Stimulated activated naive CD8-positive, alpha-beta T cell treated with anti-CD3 and anti-CD28 coated beads, Interleukin-15, Interleukin-2, amounts not matched to agents 100 U/mL and 50 U/mL, for 24 hours (primary cell): ENCODE results near the gene OOSP1.
"Not testable (repeated sequence)": the region's sequence is repeated elsewhere in the genome, so short reads cannot be mapped to it uniquely, and the experiment has no call there.

ENCODE experiments used
- ATAC-seq: fragments of 150-1000 bp; cut with Tn5 transposase; one replicate; pipeline ENCODE4 v1.10.0; 2021
- DNase-seq: peaks from one replicate; pipeline ENCODE4 v3.0.0; 2021

The OOSP1 gene, protein sequence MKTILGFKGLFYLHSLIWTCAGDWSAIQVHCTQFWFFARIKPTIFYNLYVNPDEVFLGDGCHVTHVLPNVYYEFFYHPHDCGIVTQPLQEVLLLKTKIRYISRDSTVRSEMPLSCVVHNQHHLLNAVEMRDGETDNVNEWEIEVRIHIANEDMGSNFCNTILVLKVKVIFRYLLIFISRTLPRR

DNA sequence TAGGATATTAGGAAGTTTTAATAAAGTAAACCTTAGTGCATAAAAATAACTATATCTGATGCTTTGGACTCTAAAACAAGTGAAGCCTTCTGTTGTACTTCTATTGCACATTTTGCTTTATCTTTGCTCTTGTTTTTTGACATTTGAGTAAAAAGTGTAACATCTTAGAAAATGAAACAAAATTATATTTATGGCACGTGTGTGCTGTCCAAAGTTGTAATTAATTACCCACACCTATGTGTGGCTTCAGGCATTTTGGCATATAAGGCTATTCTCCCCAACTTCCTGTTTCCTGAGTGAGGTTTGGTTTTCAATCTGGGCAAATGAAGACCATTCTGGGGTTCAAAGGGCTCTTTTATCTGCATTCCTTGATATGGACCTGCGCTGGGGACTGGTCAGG is at the start of gene OOSP1:
OOSP1 (plus strand) TSS at position 301 of the 400 bp plus-strand sequence; CDS start at position 324, 23 bp downstream.
- DNase-seq (no peak), ATAC-seq (no peak)

DNA sequence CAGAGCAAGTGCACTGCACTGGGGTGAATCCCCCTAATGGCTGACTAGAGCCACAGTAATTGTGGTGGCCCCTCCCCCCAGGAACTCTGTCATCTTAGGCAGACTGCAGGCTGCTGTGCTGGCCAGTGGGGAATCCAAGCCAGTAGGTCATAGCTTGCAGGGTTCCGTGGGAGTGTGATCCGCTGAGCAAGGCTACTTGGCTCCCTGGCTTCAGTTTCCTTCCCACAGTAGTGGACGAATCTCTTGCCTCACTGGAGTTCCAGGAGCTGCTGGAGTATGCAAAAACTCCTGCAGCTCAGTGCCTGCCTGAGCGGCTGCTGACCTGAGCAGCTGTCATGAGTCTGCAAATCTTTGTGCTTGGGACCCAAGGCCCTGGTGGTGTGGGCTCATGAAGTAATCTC is 46.5 kb upstream of the OOSP1 start:
- DNase-seq (no peak), ATAC-seq (no peak)

DNA sequence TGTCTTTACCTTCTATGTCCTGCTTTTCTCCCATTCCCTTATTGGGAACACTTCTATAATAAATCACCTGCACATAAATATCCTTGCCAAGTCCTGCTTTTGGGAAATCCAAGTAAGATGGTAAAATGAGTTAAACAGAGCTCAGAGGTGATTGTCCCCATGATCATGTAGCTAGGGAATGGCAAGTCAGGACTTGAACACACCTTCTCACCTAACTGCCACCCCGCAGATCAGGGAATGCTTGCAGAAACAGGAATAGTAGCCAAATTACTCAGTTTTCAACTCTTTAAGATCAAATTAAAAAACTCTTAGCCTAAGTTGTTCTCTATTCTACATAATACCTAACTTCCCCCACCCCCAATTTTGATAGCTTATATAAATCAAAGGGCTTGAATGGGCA is 43.6 kb upstream of the OOSP1 start:
- no peak for ATAC-seq
- DNase-seq: no peak

DNA sequence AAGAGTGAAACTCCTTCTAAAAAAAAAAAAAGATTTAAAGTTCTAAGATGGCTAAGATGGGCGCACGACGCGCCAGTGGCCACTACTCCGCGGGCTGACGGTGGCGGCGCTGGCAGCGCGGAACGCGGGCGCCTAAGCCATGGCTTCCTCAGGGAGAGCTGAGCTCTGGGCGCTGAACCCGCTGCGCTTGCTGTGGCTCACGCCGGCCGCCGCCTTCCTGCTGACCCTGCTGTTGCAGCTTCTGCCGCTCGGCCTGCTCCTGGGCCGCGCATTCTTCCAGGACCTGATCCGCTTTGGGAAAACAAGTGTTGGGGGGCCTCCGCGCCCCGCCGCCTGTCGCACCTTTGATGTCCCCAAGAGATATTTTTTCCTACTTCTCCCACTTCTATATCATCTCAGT is 40.2 kb upstream of the OOSP1 start:
- no peak for ATAC-seq
- no peak for DNase-seq

DNA sequence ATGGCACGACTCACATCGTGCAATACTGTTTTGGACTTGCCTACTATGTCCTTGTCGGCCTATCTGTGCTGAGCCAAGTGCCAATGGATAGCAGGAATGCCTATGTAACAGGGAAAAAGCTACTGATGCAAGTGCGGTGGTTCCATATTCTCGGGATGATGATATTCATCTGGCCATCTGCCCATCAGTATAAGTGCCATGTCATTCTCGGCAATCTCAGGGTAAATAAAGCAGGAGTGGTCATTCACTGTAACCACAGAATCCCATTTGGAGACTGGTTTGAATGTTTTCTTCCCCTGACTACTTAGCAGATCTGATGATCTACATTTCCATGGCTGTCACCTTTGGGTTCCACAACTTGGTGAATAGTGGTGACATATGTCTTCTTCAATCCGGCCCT is 39.6 kb upstream of the OOSP1 start:
- DNase-seq (no peak), ATAC-seq (no peak)

DNA sequence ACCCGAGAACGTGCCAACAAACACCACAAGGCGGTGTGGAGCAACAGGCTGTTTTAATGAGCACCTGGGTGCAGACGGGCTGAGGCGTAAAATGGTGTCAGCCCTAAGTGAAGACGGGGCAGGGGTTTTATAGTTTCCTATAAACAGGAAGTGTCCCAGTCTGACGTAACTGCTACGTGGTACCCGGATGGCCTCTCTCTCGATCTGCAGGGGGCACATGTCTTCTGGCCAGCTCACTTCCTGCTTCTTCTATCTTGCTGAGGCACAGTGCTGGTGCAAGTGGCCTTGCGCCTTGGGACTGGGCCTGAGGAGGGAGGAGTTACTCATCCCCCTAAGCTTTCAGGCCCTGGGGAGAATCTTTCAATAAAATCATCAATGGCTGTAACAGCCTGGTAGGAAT is 38.7 kb upstream of the OOSP1 start:
- ATAC-seq (no peak), DNase-seq (no peak)

GRCh38 chr11:59900366-59901126 is 37.7 kb upstream of the OOSP1 start:
- DNase-seq (no peak), ATAC-seq (no peak)

- ATAC-seq (no peak), DNase-seq (no peak)
These were observed 36.9 kb upstream of the OOSP1 start for GRCh38 chr11:59901306-59901705.

GRCh38 chr11:59903569-59903968 is 34.7 kb upstream of the OOSP1 start:
- DNase-seq, ATAC-seq: not testable (repeated sequence)

GRCh38 chr11:59918480-59918879 is 19.8 kb upstream of the OOSP1 start:
- DNase-seq: no peak
- ATAC-seq: no peak

GRCh38 chr11:59918987-59919589 is 19.1 kb upstream of the OOSP1 start:
- no peak for ATAC-seq
- peak; percentile 21 for DNase-seq

DNA sequence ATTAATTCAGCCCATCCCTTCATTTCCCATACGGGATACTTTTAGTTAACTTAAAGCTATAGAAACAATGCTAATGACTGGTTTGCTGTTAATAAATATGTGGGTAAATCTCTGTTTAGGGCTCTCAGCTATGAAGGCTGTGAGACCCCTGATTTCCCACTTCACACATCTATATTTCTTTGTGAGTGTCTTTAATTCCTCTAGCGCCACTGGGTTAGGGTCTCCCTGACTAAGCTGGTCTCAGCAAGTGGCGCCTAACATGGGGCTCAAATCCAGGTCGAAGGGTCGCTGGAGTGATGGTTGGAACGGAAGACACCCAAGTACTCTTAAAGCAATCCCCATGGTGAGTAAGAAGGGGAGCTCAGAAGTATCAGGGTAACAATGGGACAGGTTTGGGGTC is 14.4 kb upstream of the OOSP1 start:
- ATAC-seq: no peak
- peak; percentile 6 for DNase-seq

GRCh38 chr11:59931688-59932087 is 6.5 kb upstream of the OOSP1 start:
- DNase-seq: no peak
- no peak for ATAC-seq

GRCh38 chr11:59938718-59939117 is 486 bp downstream of the OOSP1 start:
- DNase-seq (no peak), ATAC-seq (no peak)

- no peak for ATAC-seq
- no peak for DNase-seq
These were observed 1.2 kb downstream of the OOSP1 start for GRCh38 chr11:59939482-59939881.

- DNase-seq: no peak
- ATAC-seq: no peak
These were observed 2.9 kb downstream of the OOSP1 start for GRCh38 chr11:59941091-59941490.

DNA sequence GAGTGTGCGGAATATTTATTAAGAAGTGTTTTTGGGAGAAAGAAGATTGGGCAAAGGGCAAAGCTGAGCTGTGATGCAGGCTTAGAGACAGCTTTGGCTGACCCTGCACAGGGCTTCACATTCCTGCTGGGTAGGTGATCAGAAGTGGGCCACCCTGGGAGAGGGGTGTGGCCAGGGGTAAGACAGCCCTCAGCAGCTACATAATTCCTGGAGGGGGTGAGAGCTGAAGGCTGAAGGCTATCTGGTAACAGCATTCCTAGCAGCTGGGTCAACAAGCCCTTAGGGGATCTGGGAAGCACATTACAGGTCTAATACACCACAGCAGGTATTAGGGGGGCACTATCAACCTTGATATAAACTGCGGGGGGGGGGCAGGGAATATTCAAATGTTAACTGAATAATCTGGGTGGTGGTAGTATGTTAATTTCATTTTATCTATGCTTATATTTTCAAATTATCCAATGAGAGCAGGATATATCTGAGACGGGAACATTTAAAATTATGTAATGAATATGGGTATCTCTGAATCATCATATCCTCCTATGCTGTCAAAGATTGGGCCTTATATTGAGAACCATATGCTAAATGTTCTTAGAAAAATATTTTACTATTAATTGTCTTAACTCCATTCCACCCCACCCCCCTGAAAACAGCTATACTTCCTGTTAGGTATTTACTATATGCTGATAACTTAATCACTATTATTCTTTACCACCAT is 5.9 kb downstream of the OOSP1 start:
- no peak for ATAC-seq

DNA sequence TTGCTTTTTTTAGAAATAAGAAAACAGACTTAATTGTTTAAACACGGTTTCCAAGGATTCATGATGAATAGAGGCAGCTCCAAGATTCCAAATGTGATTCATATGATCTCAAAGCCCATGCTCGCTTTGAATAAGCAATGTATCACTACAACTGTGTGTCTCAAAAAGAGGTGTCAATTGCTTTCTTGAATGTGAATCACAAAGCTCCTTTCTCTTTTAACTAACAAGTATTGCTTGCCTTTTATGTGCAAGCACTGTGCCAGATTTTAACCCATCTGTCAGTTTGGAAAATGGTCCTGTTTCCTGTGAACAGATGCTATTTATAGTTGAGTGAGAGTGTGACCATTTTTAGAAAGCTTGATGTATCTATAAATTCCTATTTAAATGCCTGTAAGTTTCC is 6.5 kb downstream of the OOSP1 start:
- DNase-seq: no peak
- no peak for ATAC-seq

More for the DNA sequence above, 5.9 kb downstream of the OOSP1 start:
- DNase-seq: no peak

GRCh38 chr11:59953463-59954218 is 15.4 kb downstream of the OOSP1 start:
- ATAC-seq: no peak
- DNase-seq: no peak

- no peak for ATAC-seq
- DNase-seq: no peak
These were observed 16.1 kb downstream of the OOSP1 start for GRCh38 chr11:59954219-59954847.

- DNase-seq: no peak
- ATAC-seq: no peak
These were observed 18.9 kb downstream of the OOSP1 start for GRCh38 chr11:59957094-59957493.
